ENCODE results near the gene UBE2C.
"Not testable (repeated sequence)": the region's sequence is repeated elsewhere in the genome, so short reads cannot be mapped to it uniquely, and the experiment has no call there.

UBE2C gene

DNA sequence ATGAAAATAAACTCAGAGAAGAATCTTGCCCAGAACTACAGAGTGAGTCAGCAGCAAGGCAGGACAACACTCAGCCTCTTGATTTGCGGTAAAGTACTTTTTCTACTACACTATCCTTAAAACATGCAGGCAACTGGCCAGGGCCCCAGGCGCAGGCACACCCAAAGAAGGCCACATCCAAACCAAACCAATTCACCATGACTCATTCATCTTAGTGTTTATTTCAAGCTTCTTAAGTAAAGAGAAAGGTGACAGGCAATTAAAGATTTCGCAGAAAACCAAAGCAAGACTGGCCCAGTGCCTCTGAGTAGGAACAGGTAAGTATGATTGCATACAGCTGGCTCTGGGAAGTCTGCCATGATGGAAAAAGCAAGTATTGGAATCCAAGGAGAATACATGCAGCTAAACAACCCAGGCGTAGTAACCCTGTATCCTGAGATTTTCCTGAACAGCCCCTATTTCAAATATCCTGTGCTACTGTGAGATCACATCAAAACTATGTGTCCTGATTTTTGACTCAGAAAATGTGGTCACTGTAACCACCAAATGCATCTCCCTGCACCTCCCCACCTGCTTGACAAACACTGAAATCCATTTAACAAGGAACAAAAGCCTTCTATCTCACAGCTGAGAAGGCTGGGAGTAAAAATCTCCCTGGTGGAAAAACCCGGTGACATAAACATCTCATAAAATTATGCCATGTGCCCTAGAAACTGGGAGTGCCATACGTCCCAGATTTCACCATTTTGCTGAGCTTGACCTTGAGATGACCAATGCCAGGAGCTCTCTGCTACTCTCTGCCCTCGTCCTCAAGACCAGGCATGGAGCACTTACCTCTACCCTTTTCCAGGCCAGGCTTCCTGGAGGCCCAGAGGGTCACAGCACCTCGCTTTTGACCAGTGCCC lies 33.2 kb upstream of the UBE2C start:
- Histone ChIP-seq H3K9ac (ENCODE audit: low read length) (no peak overlapping the region), H3K4me3 (ENCODE audit: low read length) (no peak overlapping the region), H3K4me1 (ENCODE audit: control insufficient read depth, low read depth, low read length) (no peaks in the 10 kb centered on the region), H3K36me3 (ENCODE audit: control insufficient read depth, low read depth, low read length) (no peaks in the 10 kb centered on the region), H3K27me3 (ENCODE audit: control insufficient read depth, insufficient read depth, low read length) (no peaks in the 10 kb centered on the region), H3K27ac (ENCODE audit: low read length) (no peak overlapping the region), H3K9me3 (ENCODE audit: control insufficient read depth, low read depth, low read length) (no peaks in the 10 kb centered on the region)

DNA sequence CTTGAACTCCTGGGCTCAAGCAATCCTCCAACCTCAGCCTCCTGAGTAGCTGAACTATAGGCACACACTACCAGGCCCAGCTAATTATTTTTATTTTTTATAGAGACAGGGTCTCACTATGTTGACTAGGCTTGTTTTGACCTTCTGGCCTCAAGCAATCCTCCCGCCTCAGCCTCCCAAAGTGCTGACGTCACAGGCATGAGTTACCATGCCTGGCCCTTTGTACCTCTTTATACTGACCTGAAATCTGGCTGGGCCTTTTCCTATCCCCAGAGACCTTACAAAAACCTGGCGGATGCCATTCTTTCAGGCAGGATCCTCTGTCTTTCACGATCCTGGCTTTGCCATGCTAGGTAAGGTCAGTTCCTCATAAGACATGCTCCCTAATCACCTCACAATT lies 32.3 kb upstream of the UBE2C start:
- H3K27ac ChIP-seq (ENCODE audit: low read length), result no peak overlapping the region
- no peaks in the 10 kb centered on the region for H3K9me3 ChIP-seq (ENCODE audit: control insufficient read depth, low read depth, low read length)
- H3K27me3 ChIP-seq (ENCODE audit: control insufficient read depth, insufficient read depth, low read length), result no peaks in the 10 kb centered on the region
- no peaks in the 10 kb centered on the region for H3K4me1 ChIP-seq (ENCODE audit: control insufficient read depth, low read depth, low read length)
- H3K9ac ChIP-seq (ENCODE audit: low read length), result no peak overlapping the region
- no peaks in the 10 kb centered on the region for H3K36me3 ChIP-seq (ENCODE audit: control insufficient read depth, low read depth, low read length)
- no peak overlapping the region for H3K4me3 ChIP-seq (ENCODE audit: low read length)

DNA sequence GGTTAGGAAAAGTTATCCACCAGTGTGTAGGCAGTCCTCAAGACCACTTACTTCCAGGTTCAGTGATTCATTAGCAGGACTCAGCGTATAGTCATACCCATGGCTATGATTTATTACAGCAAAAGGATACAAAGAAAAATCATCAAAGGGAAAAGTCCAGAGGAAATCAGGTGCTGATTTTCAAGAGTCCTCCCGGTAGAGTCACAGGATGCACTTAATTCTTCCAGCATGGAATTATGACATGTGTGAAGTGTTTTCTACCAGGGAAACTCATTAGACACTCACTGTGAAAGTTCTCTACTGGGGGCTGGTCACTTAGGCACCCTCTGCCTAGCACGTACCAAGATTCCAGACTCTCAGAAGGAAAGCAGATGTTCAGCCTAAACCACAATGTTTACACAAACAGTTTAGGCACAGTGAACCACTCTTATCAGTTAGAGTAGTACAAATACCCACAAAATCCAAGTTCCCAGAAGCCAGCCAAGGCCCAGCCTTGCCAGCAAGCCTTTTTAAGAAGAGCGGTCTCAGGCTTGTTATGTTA lies 31.0 kb upstream of the UBE2C start:
- H3K36me3 ChIP-seq (ENCODE audit: control insufficient read depth, low read depth, low read length), result no peaks in the 10 kb centered on the region
- H3K27ac ChIP-seq (ENCODE audit: low read length), result no peak overlapping the region
- no peak overlapping the region for H3K4me3 ChIP-seq (ENCODE audit: low read length)
- no peaks in the 10 kb centered on the region for H3K9me3 ChIP-seq (ENCODE audit: control insufficient read depth, low read depth, low read length)
- no peaks in the 10 kb centered on the region for H3K4me1 ChIP-seq (ENCODE audit: control insufficient read depth, low read depth, low read length)
- H3K27me3 ChIP-seq (ENCODE audit: control insufficient read depth, insufficient read depth, low read length), result no peaks in the 10 kb centered on the region
- no peak overlapping the region for H3K9ac ChIP-seq (ENCODE audit: low read length)

DNA sequence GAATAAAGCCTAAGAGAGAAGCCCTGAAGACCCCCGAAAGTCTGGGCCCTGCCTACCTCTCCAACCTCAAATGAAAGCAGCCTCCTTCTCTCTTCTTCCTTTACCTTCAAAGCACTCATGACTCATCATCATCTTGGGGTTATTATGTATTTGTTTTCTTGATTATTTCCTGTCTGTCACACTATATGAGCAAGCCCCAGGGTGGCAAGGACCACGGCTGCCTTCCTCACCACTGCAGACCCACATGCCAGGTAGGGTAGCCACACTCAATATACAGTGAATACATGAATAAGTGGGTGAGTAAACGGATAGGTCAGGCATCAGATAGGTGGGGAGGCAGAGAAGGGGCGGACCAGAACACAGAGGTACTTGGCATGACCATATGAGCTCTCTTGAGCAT lies 29.6 kb upstream of the UBE2C start:
- Histone ChIP-seq H3K36me3 (ENCODE audit: control insufficient read depth, low read depth, low read length) (no peaks in the 10 kb centered on the region), H3K4me1 (ENCODE audit: control insufficient read depth, low read depth, low read length) (no peaks in the 10 kb centered on the region), H3K27me3 (ENCODE audit: control insufficient read depth, insufficient read depth, low read length) (no peaks in the 10 kb centered on the region), H3K4me3 (ENCODE audit: low read length) (no peak overlapping the region), H3K9me3 (ENCODE audit: control insufficient read depth, low read depth, low read length) (no peaks in the 10 kb centered on the region), H3K27ac (ENCODE audit: low read length) (no peak overlapping the region), H3K9ac (ENCODE audit: low read length) (no peak overlapping the region)

DNA sequence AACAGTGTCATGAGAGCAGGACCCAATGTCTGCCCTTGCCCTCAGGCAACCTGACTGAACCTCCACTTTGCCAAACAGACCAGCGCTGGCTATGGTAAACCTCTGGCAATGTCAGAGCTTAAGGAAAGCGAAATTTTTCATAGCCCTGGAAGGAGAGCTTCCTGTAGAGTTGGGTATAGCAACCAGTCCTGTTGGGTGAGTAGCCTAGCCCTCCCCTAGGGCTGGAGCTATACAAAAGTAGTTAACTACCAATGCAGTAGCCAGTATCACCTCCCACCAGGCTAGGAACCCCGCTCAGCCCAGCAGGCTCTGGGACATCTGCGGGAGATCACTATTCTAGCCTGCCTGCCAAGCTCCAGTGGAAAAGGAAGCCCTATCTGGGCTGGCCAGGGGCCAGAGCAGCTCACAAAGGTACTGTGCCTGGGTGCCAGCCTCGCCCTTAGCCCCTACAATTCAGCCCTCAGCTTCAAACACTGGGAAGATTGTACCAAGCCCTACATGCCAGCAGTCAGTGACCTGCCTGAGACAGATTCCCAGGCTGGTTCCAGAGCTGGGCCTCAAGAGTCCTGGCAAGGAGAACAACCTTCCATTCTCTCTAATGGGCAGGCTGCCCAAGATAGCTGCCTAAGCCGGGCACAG lies 28.7 kb upstream of the UBE2C start:
- no peaks in the 10 kb centered on the region for H3K4me1 ChIP-seq (ENCODE audit: control insufficient read depth, low read depth, low read length)
- no peaks in the 10 kb centered on the region for H3K36me3 ChIP-seq (ENCODE audit: control insufficient read depth, low read depth, low read length)
- no peak overlapping the region for H3K9ac ChIP-seq (ENCODE audit: low read length)
- no peaks in the 10 kb centered on the region for H3K27me3 ChIP-seq (ENCODE audit: control insufficient read depth, insufficient read depth, low read length)
- H3K9me3 ChIP-seq (ENCODE audit: control insufficient read depth, low read depth, low read length), result no peaks in the 10 kb centered on the region
- H3K4me3 ChIP-seq (ENCODE audit: low read length), result no peak overlapping the region
- H3K27ac ChIP-seq (ENCODE audit: low read length), result no peak overlapping the region

DNA sequence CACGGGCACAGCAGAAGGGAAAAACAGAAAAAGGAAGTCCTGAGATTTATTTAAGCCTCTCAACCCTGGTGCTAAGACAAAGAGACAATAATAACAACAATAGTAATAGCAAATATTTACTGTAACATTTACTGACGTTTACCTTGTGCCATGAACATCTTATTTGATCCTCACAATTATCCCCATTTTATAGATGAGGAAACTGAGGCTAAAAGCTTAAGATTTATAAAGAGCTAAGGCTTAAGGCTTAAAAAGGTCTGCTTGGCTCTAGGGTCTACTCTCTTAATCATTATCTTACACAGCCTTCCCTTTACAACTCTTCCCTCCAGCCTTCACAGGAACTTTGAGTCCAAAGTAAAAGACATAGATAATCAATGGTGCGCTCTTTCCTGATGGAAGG lies 24.1 kb upstream of the UBE2C start:
- Histone ChIP-seq H3K4me1 (ENCODE audit: control insufficient read depth, low read depth, low read length) (no peaks in the 10 kb centered on the region), H3K4me3 (ENCODE audit: low read length) (no peak overlapping the region), H3K36me3 (ENCODE audit: control insufficient read depth, low read depth, low read length) (no peaks in the 10 kb centered on the region), H3K27me3 (ENCODE audit: control insufficient read depth, insufficient read depth, low read length) (no peaks in the 10 kb centered on the region), H3K9me3 (ENCODE audit: control insufficient read depth, low read depth, low read length) (no peaks in the 10 kb centered on the region), H3K27ac (ENCODE audit: low read length) (no peak overlapping the region), H3K9ac (ENCODE audit: low read length) (no peak overlapping the region)

DNA sequence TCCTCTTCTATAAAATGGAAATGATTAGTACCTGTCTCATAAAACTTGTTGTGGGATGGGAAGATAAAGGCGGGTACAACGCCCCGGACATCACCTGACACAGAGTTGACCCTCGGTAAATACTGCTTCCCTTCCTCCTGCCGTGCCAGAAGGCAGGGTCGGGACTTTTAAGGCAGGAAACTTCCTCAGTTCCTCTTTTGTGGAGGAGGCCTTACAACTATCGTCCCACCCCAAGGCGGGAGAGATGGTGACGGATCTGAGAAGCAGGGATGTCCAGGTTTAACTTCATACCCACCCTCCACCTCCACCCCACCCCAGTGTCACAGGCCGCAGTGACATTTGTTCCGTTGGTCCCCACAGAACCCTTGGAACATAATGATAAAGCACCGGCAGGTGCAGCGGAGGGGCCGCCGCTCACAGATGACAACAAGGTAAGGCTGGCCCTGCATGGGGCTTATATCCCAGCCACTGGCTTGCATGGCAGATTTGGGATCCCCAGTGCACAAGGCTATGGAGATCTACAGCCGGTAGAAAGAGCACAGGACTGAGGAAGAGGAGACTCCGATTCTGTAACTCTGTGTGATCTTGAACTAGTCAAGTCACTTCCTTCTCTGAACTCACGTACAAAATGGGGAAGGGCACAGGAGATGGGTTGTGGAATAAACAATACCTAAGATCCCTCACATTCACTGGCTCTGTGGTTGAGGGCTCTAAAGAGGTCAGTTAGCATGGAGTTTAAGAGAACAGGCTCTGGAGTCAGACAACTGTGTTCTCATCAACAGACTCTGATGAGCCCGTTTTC lies 19.9 kb upstream of the UBE2C start:
- Histone ChIP-seq H3K36me3 (ENCODE audit: control insufficient read depth, low read depth, low read length) (peaks cover 15% of the 10 kb centered on the region), H3K9ac (ENCODE audit: low read length) (peak overlapping the region; percentile 57), H3K27me3 (ENCODE audit: control insufficient read depth, insufficient read depth, low read length) (no peaks in the 10 kb centered on the region), H3K27ac (ENCODE audit: low read length) (no peak overlapping the region), H3K4me1 (ENCODE audit: control insufficient read depth, low read depth, low read length) (no peaks in the 10 kb centered on the region), H3K4me3 (ENCODE audit: low read length) (peak overlapping the region; percentile 88), H3K9me3 (ENCODE audit: control insufficient read depth, low read depth, low read length) (no peaks in the 10 kb centered on the region)

DNA sequence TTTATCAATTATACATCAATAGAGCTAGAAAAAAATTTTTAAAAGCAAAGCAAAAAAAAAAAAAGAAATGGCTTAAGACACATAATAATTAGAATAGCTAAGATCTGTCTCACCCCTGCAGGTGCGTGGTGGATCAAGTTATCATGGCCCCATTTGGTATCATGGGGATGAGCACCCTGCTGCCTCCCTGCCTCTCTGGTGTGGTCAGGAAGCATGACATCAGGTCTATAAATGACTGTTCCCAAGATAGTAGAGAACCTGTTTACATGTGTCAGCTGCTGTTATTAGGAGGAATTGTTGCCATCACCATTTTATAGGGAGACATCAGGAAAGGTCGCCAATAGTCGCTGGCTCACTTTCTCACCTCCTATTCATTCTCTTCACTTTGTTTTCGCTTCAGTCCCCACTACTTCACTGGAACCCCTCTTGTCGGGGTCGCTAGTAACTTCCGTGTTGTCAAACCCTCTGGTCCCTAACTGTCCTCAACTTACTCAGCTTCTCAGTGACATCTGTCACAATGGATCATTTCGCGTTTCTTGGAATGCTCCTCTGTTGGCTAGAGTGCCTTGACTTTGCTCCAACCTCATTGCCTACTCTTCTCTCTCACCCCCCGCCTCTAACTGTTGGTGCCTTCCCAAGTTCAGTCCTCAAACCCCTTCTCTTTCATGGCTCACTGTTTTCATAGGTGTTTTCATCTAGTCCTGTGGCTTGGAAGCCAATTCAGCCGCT lies 15.9 kb upstream of the UBE2C start:
- no peak overlapping the region for H3K27ac ChIP-seq (ENCODE audit: low read length)
- H3K4me1 ChIP-seq (ENCODE audit: control insufficient read depth, low read depth, low read length), result no peaks in the 10 kb centered on the region
- no peaks in the 10 kb centered on the region for H3K27me3 ChIP-seq (ENCODE audit: control insufficient read depth, insufficient read depth, low read length)
- no peak overlapping the region for H3K9ac ChIP-seq (ENCODE audit: low read length)
- no peaks in the 10 kb centered on the region for H3K9me3 ChIP-seq (ENCODE audit: control insufficient read depth, low read depth, low read length)
- peaks cover 22% of the 10 kb centered on the region for H3K36me3 ChIP-seq (ENCODE audit: control insufficient read depth, low read depth, low read length)
- H3K4me3 ChIP-seq (ENCODE audit: low read length), result no peak overlapping the region

DNA sequence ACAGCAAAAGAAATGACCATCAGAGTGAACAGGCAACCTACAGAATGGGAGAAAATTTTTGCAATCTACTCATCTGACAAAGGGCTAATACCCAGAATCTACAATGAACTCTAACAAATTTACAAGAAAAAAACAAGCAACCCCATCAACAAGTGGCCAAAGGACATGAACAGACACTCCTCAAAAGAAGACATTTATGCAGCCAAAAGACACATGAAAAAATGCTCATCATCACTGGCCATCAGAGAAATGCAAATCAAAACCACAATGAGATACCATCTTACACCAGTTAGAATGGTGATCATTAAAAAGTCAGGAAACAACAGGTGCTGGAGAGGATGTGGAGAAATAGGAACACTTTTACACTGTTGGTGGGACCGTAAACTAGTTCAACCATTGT lies 14.9 kb upstream of the UBE2C start:
- not testable (repeated sequence) for H3K4me3 ChIP-seq (ENCODE audit: low read length); H3K27me3 ChIP-seq (ENCODE audit: control insufficient read depth, insufficient read depth, low read length); H3K9ac ChIP-seq (ENCODE audit: low read length); H3K9me3 ChIP-seq (ENCODE audit: control insufficient read depth, low read depth, low read length); H3K27ac ChIP-seq (ENCODE audit: low read length); H3K4me1 ChIP-seq (ENCODE audit: control insufficient read depth, low read depth, low read length)
- peaks cover 31% of the 10 kb centered on the region for H3K36me3 ChIP-seq (ENCODE audit: control insufficient read depth, low read depth, low read length)

DNA sequence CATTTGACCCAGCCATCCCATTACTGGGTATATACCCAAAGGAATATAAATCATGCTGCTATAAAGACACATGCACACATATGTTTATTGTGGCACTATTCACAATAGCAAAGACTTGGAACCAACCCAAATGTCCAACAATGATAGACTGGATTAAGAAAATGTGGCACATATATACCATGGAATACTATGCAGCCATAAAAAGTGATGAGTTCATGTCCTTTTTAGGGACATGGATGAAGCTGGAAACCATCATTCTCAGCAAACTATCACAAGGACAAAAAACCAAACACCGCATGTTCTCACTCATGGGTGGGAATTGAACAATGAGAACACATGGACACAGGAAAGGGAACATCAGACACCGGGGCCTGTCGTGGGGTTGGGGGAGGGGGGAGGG lies 14.5 kb upstream of the UBE2C start:
- H3K27ac ChIP-seq (ENCODE audit: low read length); H3K27me3 ChIP-seq (ENCODE audit: control insufficient read depth, insufficient read depth, low read length); H3K4me1 ChIP-seq (ENCODE audit: control insufficient read depth, low read depth, low read length); H3K4me3 ChIP-seq (ENCODE audit: low read length); H3K9ac ChIP-seq (ENCODE audit: low read length); H3K9me3 ChIP-seq (ENCODE audit: control insufficient read depth, low read depth, low read length): not testable (repeated sequence)
- peaks cover 35% of the 10 kb centered on the region for H3K36me3 ChIP-seq (ENCODE audit: control insufficient read depth, low read depth, low read length)

Data from iPS-18a (cell line).